ENCODE measurements around the gene BMP7. TPM values are rescaled to one million over a fixed set of nuclear protein-coding genes. Genes with fewer than 3 reads are reported as not detected.
A peak's percentile ranks its signal among the peaks of the same experiment; 100 is the strongest.

BMP7 gene
- total and polyA plus RNA-seq, 2 experiments from 2014 or later: 15.9 to 22.8 TPM

DNA sequence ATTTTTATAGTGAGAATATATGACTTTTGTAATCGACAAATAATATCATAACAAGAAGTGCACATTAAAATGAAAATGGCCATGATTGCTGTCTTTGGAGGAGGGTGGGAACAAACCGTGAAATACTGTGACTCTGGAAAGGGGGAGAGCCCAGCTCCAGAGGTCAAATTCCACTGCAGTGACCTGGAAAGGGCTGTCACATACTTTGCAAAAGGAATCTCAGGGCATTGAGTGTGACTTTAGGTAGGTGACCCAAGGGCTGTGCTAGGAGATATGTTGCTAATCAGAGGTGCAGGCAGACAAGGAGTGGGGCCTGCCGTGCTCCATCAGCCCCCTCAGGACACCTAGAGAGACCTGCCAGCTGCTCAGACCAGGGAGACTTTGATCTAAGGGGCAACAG lies 28.1 kb upstream of the BMP7 start:
- Histone ChIP-seq H3F3A (replicated peaks; ENCODE audit: low read depth) (no peaks in the 10 kb centered on the region), H3K79me2 (replicated peaks; ENCODE audit: insufficient read depth) (no peaks in the 10 kb centered on the region), H3K9me2 (ENCODE audit: insufficient read depth) (no peaks in the 10 kb centered on the region), H3K27ac (ENCODE audit: low read depth) (no peak overlapping the region), H3K4me1 (ENCODE audit: insufficient read depth) (peaks cover 2% of the 10 kb centered on the region; the same call in 1 of the 2 replicates), H3K36me3 (ENCODE audit: insufficient read depth) (no peaks in the 10 kb centered on the region), H3K27me3 (ENCODE audit: insufficient read depth) (no peaks in the 10 kb centered on the region), H4K20me1 (replicated peaks; ENCODE audit: insufficient read depth) (no peaks in the 10 kb centered on the region), H3K4me2 (no peak overlapping the region), H3K4me3 (no peak overlapping the region), H2AFZ (no peak overlapping the region)
- no peaks in the 10 kb centered on the region for H3K36me3 Mint-ChIP-seq (ENCODE audit: low read depth)
- peak; percentile 21 for DNase-seq (ENCODE audit: low spot score)
- no peak overlapping the region for H3K4me3 Mint-ChIP-seq
- no peak overlapping the region for H3K27ac Mint-ChIP-seq
- TF ChIP-seq NANOG (IDR thresholded peaks at IDR 0.05; ENCODE audit: borderline replicate concordance) (no peak), STAT1 (IDR thresholded peaks at IDR 0.05; ENCODE audit: unreplicated experiment) (no peak), ZNF114 (CRISPR knock-in tag; IDR thresholded peaks at IDR 0.05) (no peak), EZH2 (IDR thresholded peaks at IDR 0.05; ENCODE audit: low read depth, unreplicated experiment) (no peak), CREB1 (CRISPR knock-in tag; IDR thresholded peaks at IDR 0.05; ENCODE audit: low read depth) (no peak), POLR2AphosphoS5 (IDR thresholded peaks at IDR 0.05; ENCODE audit: low read depth) (no peak), JUNB (IDR thresholded peaks at IDR 0.05; ENCODE audit: unreplicated experiment) (no peak), ZNF331 (CRISPR knock-in tag; IDR thresholded peaks at IDR 0.05; ENCODE audit: low read depth) (no peak), EZH2phosphoT487 (IDR thresholded peaks at IDR 0.05; ENCODE audit: unreplicated experiment) (no peak)
- TF ChIP-seq, protein P1, sequence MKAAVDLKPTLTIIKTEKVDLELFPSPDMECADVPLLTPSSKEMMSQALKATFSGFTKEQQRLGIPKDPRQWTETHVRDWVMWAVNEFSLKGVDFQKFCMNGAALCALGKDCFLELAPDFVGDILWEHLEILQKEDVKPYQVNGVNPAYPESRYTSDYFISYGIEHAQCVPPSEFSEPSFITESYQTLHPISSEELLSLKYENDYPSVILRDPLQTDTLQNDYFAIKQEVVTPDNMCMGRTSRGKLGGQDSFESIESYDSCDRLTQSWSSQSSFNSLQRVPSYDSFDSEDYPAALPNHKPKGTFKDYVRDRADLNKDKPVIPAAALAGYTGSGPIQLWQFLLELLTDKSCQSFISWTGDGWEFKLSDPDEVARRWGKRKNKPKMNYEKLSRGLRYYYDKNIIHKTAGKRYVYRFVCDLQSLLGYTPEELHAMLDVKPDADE (IDR thresholded peaks at IDR 0.05): no peak
- TF ChIP-seq, protein P2, sequence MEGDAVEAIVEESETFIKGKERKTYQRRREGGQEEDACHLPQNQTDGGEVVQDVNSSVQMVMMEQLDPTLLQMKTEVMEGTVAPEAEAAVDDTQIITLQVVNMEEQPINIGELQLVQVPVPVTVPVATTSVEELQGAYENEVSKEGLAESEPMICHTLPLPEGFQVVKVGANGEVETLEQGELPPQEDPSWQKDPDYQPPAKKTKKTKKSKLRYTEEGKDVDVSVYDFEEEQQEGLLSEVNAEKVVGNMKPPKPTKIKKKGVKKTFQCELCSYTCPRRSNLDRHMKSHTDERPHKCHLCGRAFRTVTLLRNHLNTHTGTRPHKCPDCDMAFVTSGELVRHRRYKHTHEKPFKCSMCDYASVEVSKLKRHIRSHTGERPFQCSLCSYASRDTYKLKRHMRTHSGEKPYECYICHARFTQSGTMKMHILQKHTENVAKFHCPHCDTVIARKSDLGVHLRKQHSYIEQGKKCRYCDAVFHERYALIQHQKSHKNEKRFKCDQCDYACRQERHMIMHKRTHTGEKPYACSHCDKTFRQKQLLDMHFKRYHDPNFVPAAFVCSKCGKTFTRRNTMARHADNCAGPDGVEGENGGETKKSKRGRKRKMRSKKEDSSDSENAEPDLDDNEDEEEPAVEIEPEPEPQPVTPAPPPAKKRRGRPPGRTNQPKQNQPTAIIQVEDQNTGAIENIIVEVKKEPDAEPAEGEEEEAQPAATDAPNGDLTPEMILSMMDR (conservative IDR thresholded peaks at IDR 0.05; ENCODE audit: low read depth in 2 of 2): no peak
- TF ChIP-seq, protein P3, sequence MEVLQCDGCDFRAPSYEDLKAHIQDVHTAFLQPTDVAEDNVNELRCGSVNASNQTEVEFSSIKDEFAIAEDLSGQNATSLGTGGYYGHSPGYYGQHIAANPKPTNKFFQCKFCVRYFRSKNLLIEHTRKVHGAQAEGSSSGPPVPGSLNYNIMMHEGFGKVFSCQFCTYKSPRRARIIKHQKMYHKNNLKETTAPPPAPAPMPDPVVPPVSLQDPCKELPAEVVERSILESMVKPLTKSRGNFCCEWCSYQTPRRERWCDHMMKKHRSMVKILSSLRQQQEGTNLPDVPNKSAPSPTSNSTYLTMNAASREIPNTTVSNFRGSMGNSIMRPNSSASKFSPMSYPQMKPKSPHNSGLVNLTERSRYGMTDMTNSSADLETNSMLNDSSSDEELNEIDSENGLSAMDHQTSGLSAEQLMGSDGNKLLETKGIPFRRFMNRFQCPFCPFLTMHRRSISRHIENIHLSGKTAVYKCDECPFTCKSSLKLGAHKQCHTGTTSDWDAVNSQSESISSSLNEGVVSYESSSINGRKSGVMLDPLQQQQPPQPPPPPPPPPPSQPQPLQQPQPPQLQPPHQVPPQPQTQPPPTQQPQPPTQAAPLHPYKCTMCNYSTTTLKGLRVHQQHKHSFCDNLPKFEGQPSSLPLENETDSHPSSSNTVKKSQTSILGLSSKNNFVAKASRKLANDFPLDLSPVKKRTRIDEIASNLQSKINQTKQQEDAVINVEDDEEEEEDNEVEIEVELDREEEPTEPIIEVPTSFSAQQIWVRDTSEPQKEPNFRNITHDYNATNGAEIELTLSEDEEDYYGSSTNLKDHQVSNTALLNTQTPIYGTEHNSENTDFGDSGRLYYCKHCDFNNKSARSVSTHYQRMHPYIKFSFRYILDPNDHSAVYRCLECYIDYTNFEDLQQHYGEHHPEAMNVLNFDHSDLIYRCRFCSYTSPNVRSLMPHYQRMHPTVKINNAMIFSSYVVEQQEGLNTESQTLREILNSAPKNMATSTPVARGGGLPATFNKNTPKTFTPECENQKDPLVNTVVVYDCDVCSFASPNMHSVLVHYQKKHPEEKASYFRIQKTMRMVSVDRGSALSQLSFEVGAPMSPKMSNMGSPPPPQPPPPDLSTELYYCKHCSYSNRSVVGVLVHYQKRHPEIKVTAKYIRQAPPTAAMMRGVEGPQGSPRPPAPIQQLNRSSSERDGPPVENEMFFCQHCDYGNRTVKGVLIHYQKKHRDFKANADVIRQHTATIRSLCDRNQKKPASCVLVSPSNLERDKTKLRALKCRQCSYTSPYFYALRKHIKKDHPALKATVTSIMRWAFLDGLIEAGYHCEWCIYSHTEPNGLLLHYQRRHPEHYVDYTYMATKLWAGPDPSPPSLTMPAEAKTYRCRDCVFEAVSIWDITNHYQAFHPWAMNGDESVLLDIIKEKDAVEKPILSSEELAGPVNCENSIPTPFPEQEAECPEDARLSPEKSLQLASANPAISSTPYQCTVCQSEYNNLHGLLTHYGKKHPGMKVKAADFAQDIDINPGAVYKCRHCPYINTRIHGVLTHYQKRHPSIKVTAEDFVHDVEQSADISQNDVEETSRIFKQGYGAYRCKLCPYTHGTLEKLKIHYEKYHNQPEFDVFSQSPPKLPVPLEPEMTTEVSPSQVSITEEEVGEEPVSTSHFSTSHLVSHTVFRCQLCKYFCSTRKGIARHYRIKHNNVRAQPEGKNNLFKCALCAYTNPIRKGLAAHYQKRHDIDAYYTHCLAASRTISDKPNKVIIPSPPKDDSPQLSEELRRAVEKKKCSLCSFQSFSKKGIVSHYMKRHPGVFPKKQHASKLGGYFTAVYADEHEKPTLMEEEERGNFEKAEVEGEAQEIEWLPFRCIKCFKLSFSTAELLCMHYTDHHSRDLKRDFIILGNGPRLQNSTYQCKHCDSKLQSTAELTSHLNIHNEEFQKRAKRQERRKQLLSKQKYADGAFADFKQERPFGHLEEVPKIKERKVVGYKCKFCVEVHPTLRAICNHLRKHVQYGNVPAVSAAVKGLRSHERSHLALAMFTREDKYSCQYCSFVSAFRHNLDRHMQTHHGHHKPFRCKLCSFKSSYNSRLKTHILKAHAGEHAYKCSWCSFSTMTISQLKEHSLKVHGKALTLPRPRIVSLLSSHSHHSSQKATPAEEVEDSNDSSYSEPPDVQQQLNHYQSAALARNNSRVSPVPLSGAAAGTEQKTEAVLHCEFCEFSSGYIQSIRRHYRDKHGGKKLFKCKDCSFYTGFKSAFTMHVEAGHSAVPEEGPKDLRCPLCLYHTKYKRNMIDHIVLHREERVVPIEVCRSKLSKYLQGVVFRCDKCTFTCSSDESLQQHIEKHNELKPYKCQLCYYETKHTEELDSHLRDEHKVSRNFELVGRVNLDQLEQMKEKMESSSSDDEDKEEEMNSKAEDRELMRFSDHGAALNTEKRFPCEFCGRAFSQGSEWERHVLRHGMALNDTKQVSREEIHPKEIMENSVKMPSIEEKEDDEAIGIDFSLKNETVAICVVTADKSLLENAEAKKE (CRISPR knock-in tag; IDR thresholded peaks at IDR 0.05): no peak
- TF ChIP-seq, protein P4, sequence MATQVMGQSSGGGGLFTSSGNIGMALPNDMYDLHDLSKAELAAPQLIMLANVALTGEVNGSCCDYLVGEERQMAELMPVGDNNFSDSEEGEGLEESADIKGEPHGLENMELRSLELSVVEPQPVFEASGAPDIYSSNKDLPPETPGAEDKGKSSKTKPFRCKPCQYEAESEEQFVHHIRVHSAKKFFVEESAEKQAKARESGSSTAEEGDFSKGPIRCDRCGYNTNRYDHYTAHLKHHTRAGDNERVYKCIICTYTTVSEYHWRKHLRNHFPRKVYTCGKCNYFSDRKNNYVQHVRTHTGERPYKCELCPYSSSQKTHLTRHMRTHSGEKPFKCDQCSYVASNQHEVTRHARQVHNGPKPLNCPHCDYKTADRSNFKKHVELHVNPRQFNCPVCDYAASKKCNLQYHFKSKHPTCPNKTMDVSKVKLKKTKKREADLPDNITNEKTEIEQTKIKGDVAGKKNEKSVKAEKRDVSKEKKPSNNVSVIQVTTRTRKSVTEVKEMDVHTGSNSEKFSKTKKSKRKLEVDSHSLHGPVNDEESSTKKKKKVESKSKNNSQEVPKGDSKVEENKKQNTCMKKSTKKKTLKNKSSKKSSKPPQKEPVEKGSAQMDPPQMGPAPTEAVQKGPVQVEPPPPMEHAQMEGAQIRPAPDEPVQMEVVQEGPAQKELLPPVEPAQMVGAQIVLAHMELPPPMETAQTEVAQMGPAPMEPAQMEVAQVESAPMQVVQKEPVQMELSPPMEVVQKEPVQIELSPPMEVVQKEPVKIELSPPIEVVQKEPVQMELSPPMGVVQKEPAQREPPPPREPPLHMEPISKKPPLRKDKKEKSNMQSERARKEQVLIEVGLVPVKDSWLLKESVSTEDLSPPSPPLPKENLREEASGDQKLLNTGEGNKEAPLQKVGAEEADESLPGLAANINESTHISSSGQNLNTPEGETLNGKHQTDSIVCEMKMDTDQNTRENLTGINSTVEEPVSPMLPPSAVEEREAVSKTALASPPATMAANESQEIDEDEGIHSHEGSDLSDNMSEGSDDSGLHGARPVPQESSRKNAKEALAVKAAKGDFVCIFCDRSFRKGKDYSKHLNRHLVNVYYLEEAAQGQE (IDR thresholded peaks at IDR 0.05; ENCODE audit: unreplicated experiment): no peak
- no peaks in the 10 kb centered on the region for H3K9me3 Mint-ChIP-seq
- no peak; the same call in 2 of the 3 replicates for ATAC-seq
- peaks cover 22% of the 10 kb centered on the region for H3K4me1 Mint-ChIP-seq
- H3K27me3 Mint-ChIP-seq (ENCODE audit: insufficient read depth, low read depth, poor library complexity): peaks cover 12% of the 10 kb centered on the region

Measured in GM23338 (cell line).